ENCODE measurements around the gene ZNF225.
"Not testable (repeated sequence)": the region's sequence is repeated elsewhere in the genome, so short reads cannot be mapped to it uniquely, and the experiment has no call there.

Gene ZNF225

GRCh38 chr19:44164327-44164672, 51.1 kb downstream of the ZNF225 start:
- DNase-seq = no peak

GRCh38 chr19:44164673-44165512, 51.7 kb downstream of the ZNF225 start, which contains the start of gene ZNF226:
Gene ZNF226, plus strand, starts transcription at chr19:44165100. Its CDS starts 4,981 bp downstream, at chr19:44170081.
- DNase-seq = peak; percentile 29 to 60 (median 42)

GRCh38 chr19:44170660-44171059, 57.5 kb downstream of the ZNF225 start:
- not testable (repeated sequence) for DNase-seq

- DNase-seq = no peak
These were observed 63.4 kb downstream of the ZNF225 start for GRCh38 chr19:44176590-44176989.

GRCh38 chr19:44180968-44181367, 67.8 kb downstream of the ZNF225 start:
- DNase-seq = no peak

- no peak for DNase-seq
These were observed 68.9 kb downstream of the ZNF225 start for GRCh38 chr19:44182145-44182544.

Data from activated naive CD4-positive, alpha-beta T cell (primary cell).